IMR-90 (cell line): ENCODE measurements around the gene DTD1. TPM values are rescaled to one million over a fixed set of nuclear protein-coding genes. Genes with fewer than 3 reads are reported as not detected.

Source experiments
- ATAC-seq: fragments of 200-7000 bp; cut with Tn5 transposase; 2 replicates; pipeline ENCODE4 v1.9.1; 2020; ENCODE audit warnings: low read depth, mild to moderate bottlenecking, moderate library complexity
- BruUV-seq: library from RNA; stranded (reverse); fragments of 400-500 nt; replicated peaks from 2 replicates; lab custom pipeline; 2021; lab: Mats Ljungman, UMichigan
- CTCF ChIA-PET: fragments of 300-600 bp; formaldehyde crosslinking; extraction: SDS; loops from one replicate; lab custom pipeline; 2021; ENCODE audit warnings: antibody characterized with exemption; lab: Yijun Ruan, JAX
- POLR2A ChIA-PET: fragments of 300-600 bp; sonication (Branson Sonifier 250); formaldehyde crosslinking; loops from one replicate; lab custom pipeline; 2022; ENCODE audit warnings: antibody characterized with exemption; ENCODE audit not compliant: unreplicated experiment; lab: Charles Lee
- DNase-seq: peaks from one replicate; pipeline ENCODE4 v3.0.0; 2013
- H2AFZ ChIP-seq: replicated peaks from 2 replicates; pipeline ENCODE3; 2013; ENCODE audit warnings: low read length, mild to moderate bottlenecking; ENCODE audit not compliant: poor library complexity
- H2AK5ac ChIP-seq: 2 replicates; pipeline ENCODE4 v1.6.1; 2013; ENCODE audit warnings: low read depth, low read length, inconsistent platforms
- H2AK9ac ChIP-seq: replicated peaks from 2 replicates; pipeline ENCODE3; 2013; ENCODE audit warnings: mild to moderate bottlenecking, low read depth, low read length, moderate library complexity; ENCODE audit not compliant: poor library complexity
- H2BK120ac ChIP-seq: 2 replicates; pipeline ENCODE4 v1.6.1; 2013; ENCODE audit warnings: low read depth, low read length, inconsistent platforms
- H2BK15ac ChIP-seq: 3 replicates; pipeline ENCODE4 v1.6.1; 2013; ENCODE audit warnings: low read depth, low read length, inconsistent platforms
- H2BK20ac ChIP-seq: 2 replicates; pipeline ENCODE4 v1.6.1; 2013; ENCODE audit warnings: low read depth, mild to moderate bottlenecking, inconsistent platforms, low read length, moderate library complexity
- H2BK5ac ChIP-seq: 2 replicates; pipeline ENCODE4 v1.6.1; 2013; ENCODE audit warnings: mild to moderate bottlenecking, low read depth, low read length, inconsistent platforms; ENCODE audit not compliant: poor library complexity, severe bottlenecking
- H3K14ac ChIP-seq: replicated peaks from 2 replicates; pipeline ENCODE4 v1.6.1; 2013; ENCODE audit warnings: low read depth, low read length, inconsistent platforms
- H3K18ac ChIP-seq: 2 replicates; pipeline ENCODE4 v1.6.1; 2013; ENCODE audit warnings: low read depth, low read length, control low read depth
- H3K23ac ChIP-seq: 2 replicates; pipeline ENCODE4 v1.6.1; 2013; ENCODE audit warnings: low read depth, low read length, inconsistent platforms
- H3K27ac ChIP-seq: 2 replicates; pipeline ENCODE4 v1.5.1; 2013; ENCODE audit warnings: mild to moderate bottlenecking, control low read depth, low read length; ENCODE audit not compliant: insufficient read depth
- H3K27me3 ChIP-seq: 2 replicates; pipeline ENCODE4 v1.6.1; 2013; ENCODE audit warnings: low read length; ENCODE audit not compliant: control insufficient read depth, insufficient read depth
- H3K36me3 ChIP-seq: 2 replicates; pipeline ENCODE4 v1.6.1; 2013; ENCODE audit warnings: low read length, mixed read lengths; ENCODE audit not compliant: control insufficient read depth, insufficient read depth
- H3K4ac ChIP-seq: 2 replicates; pipeline ENCODE4 v1.6.1; 2013; ENCODE audit warnings: low read depth, low read length, inconsistent platforms
- H3K4me1 ChIP-seq: 2 replicates; pipeline ENCODE4 v1.6.1; 2013; ENCODE audit warnings: low read length, mixed read lengths; ENCODE audit not compliant: control insufficient read depth, insufficient read depth
- H3K4me2 ChIP-seq: 2 replicates; pipeline ENCODE4 v1.6.1; 2013; ENCODE audit warnings: low read depth, mild to moderate bottlenecking, control low read depth, low read length, moderate library complexity
- H3K4me3 ChIP-seq: 2 replicates; pipeline ENCODE4 v1.5.1; 2013; ENCODE audit warnings: low read depth, mild to moderate bottlenecking, control low read depth, low read length, moderate library complexity; ENCODE audit not compliant: insufficient read depth
- H3K56ac ChIP-seq: 2 replicates; pipeline ENCODE4 v1.6.1; 2013; ENCODE audit warnings: low read length, inconsistent platforms; ENCODE audit not compliant: insufficient read depth; ENCODE audit errors: extremely low read depth
- H3K79me1 ChIP-seq, 2 experiments: 2 replicates each; pipeline ENCODE4 v1.6.1; 2013; ENCODE audit warnings: low read length in 2 of 2, inconsistent platforms in 1 of 2, low read depth in 1 of 2
- H3K9ac ChIP-seq: 2 replicates; pipeline ENCODE4 v1.6.1; 2013; ENCODE audit warnings: low read depth, low read length, control low read depth
- H3K9me1 ChIP-seq: 2 replicates; pipeline ENCODE4 v1.6.1; 2013; ENCODE audit warnings: low read length, inconsistent platforms; ENCODE audit not compliant: insufficient read depth
- H3K9me3 ChIP-seq: 2 replicates; pipeline ENCODE4 v1.6.1; 2013; ENCODE audit warnings: low read length; ENCODE audit not compliant: control insufficient read depth, insufficient read depth
- H4K20me1 ChIP-seq: 2 replicates; pipeline ENCODE4 v1.6.1; 2013; ENCODE audit warnings: low read length, inconsistent platforms; ENCODE audit not compliant: insufficient read depth
- H4K5ac ChIP-seq: 2 replicates; pipeline ENCODE4 v1.6.1; 2013; ENCODE audit warnings: mild to moderate bottlenecking, low read depth, low read length, control low read depth
- H4K8ac ChIP-seq, 2 experiments: 2 replicates each; pipeline ENCODE4 v1.6.1; 2013; ENCODE audit warnings: low read depth in 2 of 2, low read length in 2 of 2, control low read depth in 1 of 2, inconsistent platforms in 1 of 2
- H4K91ac ChIP-seq: 2 replicates; pipeline ENCODE4 v1.6.1; 2013; ENCODE audit warnings: low read depth, low read length, inconsistent platforms; ENCODE audit not compliant: insufficient read depth
- BHLHE40 ChIP-seq: fragments of 150-350 bp; IDR thresholded peaks from 2 replicates; pipeline ENCODE4 v1.6.1; 2016; ENCODE audit warnings: mild to moderate bottlenecking, low read depth, low read length
- CEBPB ChIP-seq: IDR thresholded peaks from 2 replicates; pipeline ENCODE4 v1.6.1; 2012; ENCODE audit warnings: low read depth, low read length, improper control_type of control experiment
- CHD1 ChIP-seq: IDR thresholded peaks from 2 replicates; pipeline ENCODE4 v1.6.1; 2012; ENCODE audit warnings: low read depth, low read length, improper control_type of control experiment
- CTCF ChIP-seq: conservative IDR thresholded peaks from 2 replicates; pipeline ENCODE4 v1.5.1; 2012; ENCODE audit warnings: mild to moderate bottlenecking, low read depth, low read length, improper control_type of control experiment
- FOS ChIP-seq: fragments of 150-350 bp; IDR thresholded peaks from 2 replicates; pipeline ENCODE4 v1.6.1; 2016; ENCODE audit warnings: low read depth, low read length
- MAFK ChIP-seq: IDR thresholded peaks from 2 replicates; pipeline ENCODE4 v1.6.1; 2012; ENCODE audit warnings: low read depth, low read length, improper control_type of control experiment
- MAZ ChIP-seq: IDR thresholded peaks from 2 replicates; pipeline ENCODE4 v1.6.1; 2012; ENCODE audit warnings: low read depth, mild to moderate bottlenecking, low read length, improper control_type of control experiment, moderate library complexity, borderline replicate concordance
- MXI1 ChIP-seq: IDR thresholded peaks from 2 replicates; pipeline ENCODE4 v1.6.1; 2012; ENCODE audit warnings: low read depth, mild to moderate bottlenecking, low read length, moderate library complexity, borderline replicate concordance
- NFE2L2 ChIP-seq: fragments of 150-350 bp; IDR thresholded peaks from 2 replicates; pipeline ENCODE4 v1.6.1; 2016; ENCODE audit warnings: low read depth, mild to moderate bottlenecking, low read length
- POLR2A ChIP-seq: IDR thresholded peaks from 2 replicates; pipeline ENCODE4 v1.6.1; 2012; ENCODE audit warnings: mild to moderate bottlenecking, low read depth, low read length
- RAD21 ChIP-seq: IDR thresholded peaks from 2 replicates; pipeline ENCODE4 v1.6.1; 2012; ENCODE audit warnings: low read length, improper control_type of control experiment
- RCOR1 ChIP-seq: IDR thresholded peaks from 2 replicates; pipeline ENCODE4 v1.6.1; 2012; ENCODE audit warnings: mild to moderate bottlenecking, low read length, improper control_type of control experiment; ENCODE audit not compliant: insufficient replicate concordance
- RFX5 ChIP-seq: IDR thresholded peaks from 2 replicates; pipeline ENCODE4 v1.8.0; 2012; ENCODE audit warnings: low read depth, mild to moderate bottlenecking, low read length, moderate library complexity
- SMC3 ChIP-seq: fragments of 150-350 bp; IDR thresholded peaks from 2 replicates; pipeline ENCODE4 v1.6.1; 2016; ENCODE audit warnings: low read depth, mild to moderate bottlenecking, antibody characterized with exemption, low read length, moderate library complexity
- USF2 ChIP-seq: fragments of 150-350 bp; IDR thresholded peaks from 2 replicates; pipeline ENCODE4 v1.6.1; 2017; ENCODE audit warnings: mild to moderate bottlenecking, antibody characterized with exemption, low read length, low read depth
- WGBS, 2 experiments: methylation state at CpG; one replicate each; pipeline versions ENCODE4 v1.1.5 to v1.1.7; 2013; ENCODE audit warnings: missing lambda C conversion rate in 2 of 2; ENCODE audit not compliant: insufficient read length in 1 of 2; ENCODE audit errors: extremely low coverage in 2 of 2; 5-methylcytosine and 5-hydroxymethylcytosine counted together
- dilution Hi-C: fragments of 300-500 bp; cut with HindIII; formaldehyde crosslinking; loops from one replicate; pipeline ENCODE4 v1.14.3; 2018; ENCODE audit warnings: low sequenced_read_pairs; ENCODE audit not compliant: unreplicated experiment
- in situ Hi-C: fragments of 300-500 bp; cut with MboI; formaldehyde crosslinking; loops from 3 replicates; pipeline ENCODE4 v1.14.3; 2019; ENCODE audit warnings: low sequenced_read_pairs, inconsistent platforms, mixed read lengths
- intact Hi-C: fragments of 100-400 bp; cut with micrococcal nuclease; formaldehyde crosslinking; loops from 2 replicates; pipeline ENCODE4 v1.10.0; 2022
- polyA plus RNA-seq, 3 experiments: library from polyadenylated mRNA; depleted of rRNA; stranded (reverse); fragments of >200 nt; gene quantifications; 2 replicates each; pipeline ENCODE4 v1.2.3, GENCODE V29; 2012; ENCODE audit warnings: low replicate concordance in 1 of 3
- total RNA-seq: library from RNA; depleted of rRNA; stranded (reverse); fragments of >200 nt; gene quantifications from 2 replicates; pipeline ENCODE4 v1.2.3, GENCODE V29; 2012
- TF ChIP-seq, protein P1 (sequence below): fragments of 150-350 bp; IDR thresholded peaks from 2 replicates; pipeline ENCODE4 v1.6.1; 2016; ENCODE audit warnings: low read depth, mild to moderate bottlenecking, low read length, moderate library complexity, borderline replicate concordance

DTD1 gene
- total and polyA plus RNA-seq, 2 of the 4 experiments (the other 2 are of a cell fraction) = 73.1 to 101 TPM

GRCh38 chr20:18794428-18794787 lies 206.6 kb downstream of the DTD1 start:
- BruUV-seq = TSS peak; percentile 76
- Histone ChIP-seq H3K56ac (0 out of 2 replicates have a peak overlapping the region, but pooled peaks have one; percentile 10), H3K27ac (no peak overlapping the region), H3K9me3 (no peaks in the 10 kb centered on the region), H3K18ac (no peak overlapping the region), H2AK9ac (no peak overlapping the region), H3K4ac (peak overlapping the region; percentile 24; the same call in 1 of the 2 replicates), H2BK120ac (no peak overlapping the region), H3K14ac (peak overlapping the region; percentile 65; the same call in 1 of the 2 replicates), H2BK5ac (no peak overlapping the region), H3K4me2 (peak overlapping the region; percentile 84), H3K36me3 (no peaks in the 10 kb centered on the region), H4K8ac (peak overlapping the region; percentile 38 to 80), H4K5ac (peak overlapping the region; percentile 58), H2BK15ac (no peak overlapping the region), H4K20me1 (no peaks in the 10 kb centered on the region), H2AK5ac (no peak overlapping the region), H3K4me1 (no peaks in the 10 kb centered on the region), H3K23ac (no peak overlapping the region), H4K91ac (0 out of 2 replicates have a peak overlapping the region, but pooled peaks have one; percentile 29), H3K27me3 (no peaks in the 10 kb centered on the region; the same call in 1 of the 2 replicates), H2AFZ (peak overlapping the region; percentile 94), H3K9me1 (no peaks in the 10 kb centered on the region; the same call in 1 of the 2 replicates), H3K4me3 (peak overlapping the region; percentile 59), H2BK20ac (no peak overlapping the region), H3K9ac (peak overlapping the region; percentile 66), H3K79me1 (0 out of 4 replicates have a peak, but pooled peaks cover 3 to 4% of the 10 kb centered on the region in 2 experiments)
- DNase-seq (no peak), ATAC-seq (no peak)
- TF ChIP-seq CEBPB (no peak), FOS (no peak), BHLHE40 (no peak), NFE2L2 (no peak), MXI1 (no peak), RFX5 (no peak), SMC3 (no peak), CHD1 (no peak), CTCF (no peak), RCOR1 (no peak), MAFK (no peak), MAZ (no peak), RAD21 (no peak), USF2 (no peak), POLR2A (no peak)
- TF ChIP-seq, protein P1, sequence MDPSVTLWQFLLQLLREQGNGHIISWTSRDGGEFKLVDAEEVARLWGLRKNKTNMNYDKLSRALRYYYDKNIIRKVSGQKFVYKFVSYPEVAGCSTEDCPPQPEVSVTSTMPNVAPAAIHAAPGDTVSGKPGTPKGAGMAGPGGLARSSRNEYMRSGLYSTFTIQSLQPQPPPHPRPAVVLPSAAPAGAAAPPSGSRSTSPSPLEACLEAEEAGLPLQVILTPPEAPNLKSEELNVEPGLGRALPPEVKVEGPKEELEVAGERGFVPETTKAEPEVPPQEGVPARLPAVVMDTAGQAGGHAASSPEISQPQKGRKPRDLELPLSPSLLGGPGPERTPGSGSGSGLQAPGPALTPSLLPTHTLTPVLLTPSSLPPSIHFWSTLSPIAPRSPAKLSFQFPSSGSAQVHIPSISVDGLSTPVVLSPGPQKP = no peak
- intact Hi-C loops (loop anchor here (1.0 kb wide), 1 partner anchor 162 kb away; no protein-coding TSS in a partner anchor), in situ Hi-C loops (no loop called here), dilution Hi-C loops (no loop called here)
- ChIA-PET POLR2A (no interaction called here), CTCF (interaction anchor here (1.2 kb wide), 1 partner anchor 10 kb away, joined by 5 read pairs; no protein-coding TSS in a partner anchor)
- WGBS, 2 experiments = 90% methylated on average over 2 of the region's 3 CpGs; no CpG with 5 or more reads in 1 of the 2 experiments
